ENCODE measurements around the gene JAKMIP1. TPM values are rescaled to one million over a fixed set of nuclear protein-coding genes. Genes with fewer than 3 reads are reported as not detected.

JAKMIP1 gene
- total RNA-seq, 2 experiments from 2014 or later, result 4.0 to 5.1 TPM

DNA sequence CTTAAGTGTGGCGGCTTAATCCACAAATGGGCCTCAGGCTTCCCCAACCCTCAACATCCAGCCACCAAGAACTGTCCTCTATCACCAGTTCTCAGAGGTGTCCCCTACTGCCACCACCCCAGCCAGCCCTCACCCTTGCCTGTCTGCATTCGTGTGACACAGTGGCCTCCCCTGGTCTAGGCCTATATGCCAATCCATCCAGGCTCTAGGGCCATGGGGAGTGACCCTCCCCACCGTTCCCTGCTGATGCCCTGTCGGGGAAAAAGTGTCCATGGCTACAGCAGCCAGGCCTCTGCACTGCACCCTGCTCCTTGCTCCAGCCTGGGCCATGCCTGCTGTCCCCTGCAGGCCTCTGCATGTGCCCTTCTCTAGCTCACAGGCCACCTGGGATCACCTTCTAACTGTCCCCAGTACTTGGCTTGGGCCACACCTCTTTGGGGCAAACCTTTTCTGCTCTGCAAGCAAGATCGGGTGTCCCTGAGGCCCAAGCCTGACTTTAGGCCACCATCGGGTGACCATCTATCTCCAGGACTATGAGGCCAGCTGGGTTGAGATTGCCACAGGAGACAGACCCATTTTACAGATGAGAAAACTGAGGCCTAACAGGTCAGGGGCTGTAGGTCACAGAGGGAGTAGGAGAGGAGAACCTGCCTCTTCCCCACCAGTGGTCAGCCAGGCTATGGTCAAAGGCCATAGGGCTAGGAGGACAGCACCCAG lies 75.8 kb downstream of the JAKMIP1 start:
- Histone ChIP-seq H3K9me2 (ENCODE audit: insufficient read depth, low read length) (no peaks in the 10 kb centered on the region), H3K9me3 (ENCODE audit: low read length) (no peaks in the 10 kb centered on the region; the same call in 1 of the 2 replicates), H3K79me2 (ENCODE audit: insufficient read depth, low read depth, low read length) (no peaks in the 10 kb centered on the region), H2AFZ (ENCODE audit: low read length) (no peak overlapping the region), H3K4me2 (ENCODE audit: low read length) (no peak overlapping the region), H3K27ac (ENCODE audit: low read depth, low read length, poor library complexity, severe bottlenecking) (no peak overlapping the region), H4K20me1 (ENCODE audit: insufficient read depth, low read length) (no peaks in the 10 kb centered on the region), H3K4me1 (ENCODE audit: insufficient read depth, low read length, poor library complexity, severe bottlenecking) (no peaks in the 10 kb centered on the region), H3K4me3 (ENCODE audit: low read depth, low read length, poor library complexity, severe bottlenecking) (no peak overlapping the region), H3K36me3 (ENCODE audit: insufficient read depth, low read length) (no peaks in the 10 kb centered on the region)
- ChIA-PET POLR2A (no interaction called here), CTCF (ENCODE audit: unreplicated experiment) (no interaction called here)
- intact Hi-C loops (cut with micrococcal nuclease; ENCODE audit: unreplicated experiment), result no loop called here
- no TSS peak for BruUV-seq (replicated peaks)
- no peak for DNase-seq (ENCODE audit: low spot score)
- TF ChIP-seq EZH2phosphoT487 (IDR thresholded peaks at IDR 0.05; ENCODE audit: borderline replicate concordance, low read depth, low read length), result no peak
- TF ChIP-seq, protein P1, sequence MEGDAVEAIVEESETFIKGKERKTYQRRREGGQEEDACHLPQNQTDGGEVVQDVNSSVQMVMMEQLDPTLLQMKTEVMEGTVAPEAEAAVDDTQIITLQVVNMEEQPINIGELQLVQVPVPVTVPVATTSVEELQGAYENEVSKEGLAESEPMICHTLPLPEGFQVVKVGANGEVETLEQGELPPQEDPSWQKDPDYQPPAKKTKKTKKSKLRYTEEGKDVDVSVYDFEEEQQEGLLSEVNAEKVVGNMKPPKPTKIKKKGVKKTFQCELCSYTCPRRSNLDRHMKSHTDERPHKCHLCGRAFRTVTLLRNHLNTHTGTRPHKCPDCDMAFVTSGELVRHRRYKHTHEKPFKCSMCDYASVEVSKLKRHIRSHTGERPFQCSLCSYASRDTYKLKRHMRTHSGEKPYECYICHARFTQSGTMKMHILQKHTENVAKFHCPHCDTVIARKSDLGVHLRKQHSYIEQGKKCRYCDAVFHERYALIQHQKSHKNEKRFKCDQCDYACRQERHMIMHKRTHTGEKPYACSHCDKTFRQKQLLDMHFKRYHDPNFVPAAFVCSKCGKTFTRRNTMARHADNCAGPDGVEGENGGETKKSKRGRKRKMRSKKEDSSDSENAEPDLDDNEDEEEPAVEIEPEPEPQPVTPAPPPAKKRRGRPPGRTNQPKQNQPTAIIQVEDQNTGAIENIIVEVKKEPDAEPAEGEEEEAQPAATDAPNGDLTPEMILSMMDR (conservative IDR thresholded peaks at IDR 0.05; ENCODE audit: low read length), result no peak

DNA sequence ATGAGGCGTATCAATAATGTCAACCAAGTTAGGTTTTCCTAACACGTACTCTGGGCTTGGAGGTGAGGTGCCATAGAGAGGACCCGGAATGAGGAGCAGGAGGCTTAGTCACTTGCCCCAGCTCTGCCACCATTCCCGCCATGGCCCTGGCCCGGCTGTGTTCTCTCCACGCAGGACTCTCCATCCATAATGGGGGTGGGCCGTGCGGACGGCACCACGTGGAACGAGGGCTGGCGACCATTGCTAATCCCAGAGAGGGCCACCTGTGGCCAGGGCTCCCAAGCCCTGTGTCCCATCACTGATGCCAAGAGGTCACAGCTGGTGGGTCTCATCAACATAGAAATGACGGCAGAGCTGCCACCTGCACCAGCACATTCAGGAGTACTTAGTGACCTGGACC lies 76.4 kb downstream of the JAKMIP1 start:
- Histone ChIP-seq H3K36me3 (ENCODE audit: insufficient read depth, low read length) (no peaks in the 10 kb centered on the region), H3K4me2 (ENCODE audit: low read length) (no peak overlapping the region), H3K9me2 (ENCODE audit: insufficient read depth, low read length) (no peaks in the 10 kb centered on the region), H3K9me3 (ENCODE audit: low read length) (no peaks in the 10 kb centered on the region; the same call in 1 of the 2 replicates), H3K27ac (ENCODE audit: low read depth, low read length, poor library complexity, severe bottlenecking) (no peak overlapping the region), H3K4me1 (ENCODE audit: insufficient read depth, low read length, poor library complexity, severe bottlenecking) (no peaks in the 10 kb centered on the region), H3K4me3 (ENCODE audit: low read depth, low read length, poor library complexity, severe bottlenecking) (no peak overlapping the region), H3K79me2 (ENCODE audit: insufficient read depth, low read depth, low read length) (no peaks in the 10 kb centered on the region), H2AFZ (ENCODE audit: low read length) (no peak overlapping the region), H4K20me1 (ENCODE audit: insufficient read depth, low read length) (no peaks in the 10 kb centered on the region)
- intact Hi-C loops (cut with micrococcal nuclease; ENCODE audit: unreplicated experiment), result no loop called here
- POLR2A ChIA-PET, result no interaction called here
- no peak for TF ChIP-seq EZH2phosphoT487 (IDR thresholded peaks at IDR 0.05; ENCODE audit: borderline replicate concordance, low read depth, low read length)
- TF ChIP-seq, protein P1 (conservative IDR thresholded peaks at IDR 0.05; ENCODE audit: low read length), result no peak
- CTCF ChIA-PET (ENCODE audit: unreplicated experiment), result no interaction called here
- DNase-seq (ENCODE audit: low spot score), result no peak
- BruUV-seq (replicated peaks), result no TSS peak

DNA sequence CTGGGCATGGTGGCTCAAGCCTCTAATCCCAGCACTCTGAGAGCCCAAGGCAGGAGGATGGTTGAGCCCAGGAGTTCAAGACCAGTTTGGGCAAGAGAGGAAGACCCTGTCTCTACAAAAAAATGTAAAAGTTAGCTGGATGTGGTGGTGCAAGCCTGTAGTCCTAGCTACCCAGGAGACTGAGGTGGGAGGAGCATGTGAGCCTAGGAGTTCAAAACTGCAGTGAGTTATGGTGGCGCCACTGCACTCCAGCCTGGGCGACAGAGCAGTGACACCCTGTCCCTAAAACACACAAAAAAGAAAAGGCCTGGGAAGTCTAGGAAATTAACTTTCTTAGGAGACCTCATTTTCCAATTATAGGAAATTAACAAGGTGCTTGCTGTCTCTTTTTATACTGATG lies 76.8 kb downstream of the JAKMIP1 start:
- ChIA-PET POLR2A (no interaction called here), CTCF (ENCODE audit: unreplicated experiment) (no interaction called here)
- Histone ChIP-seq H3K4me1 (ENCODE audit: insufficient read depth, low read length, poor library complexity, severe bottlenecking) (no peaks in the 10 kb centered on the region), H3K4me3 (ENCODE audit: low read depth, low read length, poor library complexity, severe bottlenecking) (no peak overlapping the region), H3K36me3 (ENCODE audit: insufficient read depth, low read length) (no peaks in the 10 kb centered on the region), H3K9me2 (ENCODE audit: insufficient read depth, low read length) (no peaks in the 10 kb centered on the region), H4K20me1 (ENCODE audit: insufficient read depth, low read length) (no peaks in the 10 kb centered on the region), H3K79me2 (ENCODE audit: insufficient read depth, low read depth, low read length) (no peaks in the 10 kb centered on the region), H3K27ac (ENCODE audit: low read depth, low read length, poor library complexity, severe bottlenecking) (no peak overlapping the region), H3K9me3 (ENCODE audit: low read length) (no peaks in the 10 kb centered on the region; the same call in 1 of the 2 replicates), H2AFZ (ENCODE audit: low read length) (no peak overlapping the region), H3K4me2 (ENCODE audit: low read length) (no peak overlapping the region)
- TF ChIP-seq, protein P1 (conservative IDR thresholded peaks at IDR 0.05; ENCODE audit: low read length), result no peak
- TF ChIP-seq EZH2phosphoT487 (IDR thresholded peaks at IDR 0.05; ENCODE audit: borderline replicate concordance, low read depth, low read length), result no peak
- intact Hi-C loops (cut with micrococcal nuclease; ENCODE audit: unreplicated experiment), result no loop called here
- DNase-seq (ENCODE audit: low spot score), result no peak
- BruUV-seq (replicated peaks), result no TSS peak

All from OCI-LY7 (cell line).